ENCODE data around the gene RIN3.

Gene RIN3

GRCh38 chr14:92539875-92540274 is 26.3 kb downstream of the RIN3 start:
- TF ChIP-seq CTCF (IDR thresholded peaks at IDR 0.05; ENCODE audit: low read depth, low read length), result no peak
- no peak overlapping the region for H3K4me3 ChIP-seq (ENCODE audit: low read depth, low read length)
- peak; percentile 45 for DNase-seq (ENCODE audit: low read depth, low spot score)
- in situ Hi-C loops (cut with HindIII; ENCODE audit: low sequenced_read_pairs), result no loop called here

GRCh38 chr14:92540472-92541048 is 27.0 kb downstream of the RIN3 start:
- H3K4me3 ChIP-seq (ENCODE audit: low read depth, low read length), result no peak overlapping the region
- TF ChIP-seq CTCF (IDR thresholded peaks at IDR 0.05; ENCODE audit: low read depth, low read length), result no peak
- peak; percentile 99 for DNase-seq (ENCODE audit: low read depth, low spot score)
- in situ Hi-C loops (cut with HindIII; ENCODE audit: low sequenced_read_pairs), result no loop called here

- no peak for DNase-seq (ENCODE audit: low read depth, low spot score)
- no peak for TF ChIP-seq CTCF (IDR thresholded peaks at IDR 0.05; ENCODE audit: low read depth, low read length)
- no peak overlapping the region for H3K4me3 ChIP-seq (ENCODE audit: low read depth, low read length)
- in situ Hi-C loops (cut with HindIII; ENCODE audit: low sequenced_read_pairs), result no loop called here
These were observed 29.4 kb downstream of the RIN3 start for GRCh38 chr14:92542766-92543554.

GRCh38 chr14:92544051-92544720 is 30.6 kb downstream of the RIN3 start:
- TF ChIP-seq CTCF (IDR thresholded peaks at IDR 0.05; ENCODE audit: low read depth, low read length), result no peak
- DNase-seq (ENCODE audit: low read depth, low spot score), result no peak
- no peak overlapping the region for H3K4me3 ChIP-seq (ENCODE audit: low read depth, low read length)
- in situ Hi-C loops (cut with HindIII; ENCODE audit: low sequenced_read_pairs), result no loop called here

GRCh38 chr14:92546347-92547053 is 32.9 kb downstream of the RIN3 start:
- DNase-seq (ENCODE audit: low read depth, low spot score), result peak; percentile 43
- in situ Hi-C loops (cut with HindIII; ENCODE audit: low sequenced_read_pairs), result no loop called here
- no peak for TF ChIP-seq CTCF (IDR thresholded peaks at IDR 0.05; ENCODE audit: low read depth, low read length)
- H3K4me3 ChIP-seq (ENCODE audit: low read depth, low read length), result no peak overlapping the region

- no peak overlapping the region for H3K4me3 ChIP-seq (ENCODE audit: low read depth, low read length)
- in situ Hi-C loops (cut with HindIII; ENCODE audit: low sequenced_read_pairs), result no loop called here
- DNase-seq (ENCODE audit: low read depth, low spot score), result no peak
- no peak for TF ChIP-seq CTCF (IDR thresholded peaks at IDR 0.05; ENCODE audit: low read depth, low read length)
These were observed 35.7 kb downstream of the RIN3 start for GRCh38 chr14:92549105-92549858.
